ENCODE results near the gene MALSU1. TPM values are rescaled to one million over a fixed set of nuclear protein-coding genes. Genes with fewer than 3 reads are reported as not detected.

Gene MALSU1
- total RNA-seq, 1 donor from 2014 or later = 47.2 TPM

DNA sequence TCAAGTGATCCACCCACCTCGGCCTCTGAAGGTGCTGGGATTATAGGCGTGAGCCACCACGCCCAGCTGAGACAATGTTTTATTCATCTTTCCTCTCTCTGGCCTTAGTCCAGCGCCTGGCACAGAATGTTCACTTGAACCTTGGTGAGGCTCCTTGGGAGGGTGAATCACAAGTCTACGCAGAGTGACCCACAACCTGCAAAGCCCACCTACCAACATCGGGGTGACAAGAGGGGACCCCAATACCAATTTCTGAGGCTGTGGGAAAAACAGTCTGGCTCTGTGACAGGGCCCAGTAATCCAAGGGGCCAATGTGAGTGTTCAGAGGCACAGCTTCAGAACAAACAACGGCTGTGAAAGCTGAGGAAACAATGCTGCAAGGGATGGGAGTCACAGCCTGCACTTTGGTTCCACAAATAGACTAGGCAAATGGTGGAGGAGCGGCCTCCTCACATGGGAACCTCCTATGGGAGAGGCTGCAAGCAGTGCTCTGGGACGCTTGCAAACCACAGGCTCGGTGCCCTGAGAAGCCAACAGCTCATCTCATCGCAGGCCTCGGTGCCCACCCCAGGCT, 5.6 kb upstream of the MALSU1 start:
- H3K9me3 Mint-ChIP-seq (ENCODE audit: low read depth) = peaks cover 4% of the 10 kb centered on the region
- TF ChIP-seq, protein P1, sequence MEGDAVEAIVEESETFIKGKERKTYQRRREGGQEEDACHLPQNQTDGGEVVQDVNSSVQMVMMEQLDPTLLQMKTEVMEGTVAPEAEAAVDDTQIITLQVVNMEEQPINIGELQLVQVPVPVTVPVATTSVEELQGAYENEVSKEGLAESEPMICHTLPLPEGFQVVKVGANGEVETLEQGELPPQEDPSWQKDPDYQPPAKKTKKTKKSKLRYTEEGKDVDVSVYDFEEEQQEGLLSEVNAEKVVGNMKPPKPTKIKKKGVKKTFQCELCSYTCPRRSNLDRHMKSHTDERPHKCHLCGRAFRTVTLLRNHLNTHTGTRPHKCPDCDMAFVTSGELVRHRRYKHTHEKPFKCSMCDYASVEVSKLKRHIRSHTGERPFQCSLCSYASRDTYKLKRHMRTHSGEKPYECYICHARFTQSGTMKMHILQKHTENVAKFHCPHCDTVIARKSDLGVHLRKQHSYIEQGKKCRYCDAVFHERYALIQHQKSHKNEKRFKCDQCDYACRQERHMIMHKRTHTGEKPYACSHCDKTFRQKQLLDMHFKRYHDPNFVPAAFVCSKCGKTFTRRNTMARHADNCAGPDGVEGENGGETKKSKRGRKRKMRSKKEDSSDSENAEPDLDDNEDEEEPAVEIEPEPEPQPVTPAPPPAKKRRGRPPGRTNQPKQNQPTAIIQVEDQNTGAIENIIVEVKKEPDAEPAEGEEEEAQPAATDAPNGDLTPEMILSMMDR (IDR thresholded peaks at IDR 0.05; ENCODE audit: unreplicated experiment) = no peak
- no peak overlapping the region for H3K4me3 Mint-ChIP-seq (ENCODE audit: low read depth)
- DNase-seq (ENCODE audit: low spot score, unreplicated experiment) = no peak
- H3K4me1 Mint-ChIP-seq (ENCODE audit: low read depth) = peaks cover 9% of the 10 kb centered on the region
- H3K27ac Mint-ChIP-seq = peak overlapping the region; percentile 45
- peaks cover 8% of the 10 kb centered on the region for H3K27me3 Mint-ChIP-seq
- no peaks in the 10 kb centered on the region for H3K36me3 Mint-ChIP-seq (ENCODE audit: insufficient read depth)

DNA sequence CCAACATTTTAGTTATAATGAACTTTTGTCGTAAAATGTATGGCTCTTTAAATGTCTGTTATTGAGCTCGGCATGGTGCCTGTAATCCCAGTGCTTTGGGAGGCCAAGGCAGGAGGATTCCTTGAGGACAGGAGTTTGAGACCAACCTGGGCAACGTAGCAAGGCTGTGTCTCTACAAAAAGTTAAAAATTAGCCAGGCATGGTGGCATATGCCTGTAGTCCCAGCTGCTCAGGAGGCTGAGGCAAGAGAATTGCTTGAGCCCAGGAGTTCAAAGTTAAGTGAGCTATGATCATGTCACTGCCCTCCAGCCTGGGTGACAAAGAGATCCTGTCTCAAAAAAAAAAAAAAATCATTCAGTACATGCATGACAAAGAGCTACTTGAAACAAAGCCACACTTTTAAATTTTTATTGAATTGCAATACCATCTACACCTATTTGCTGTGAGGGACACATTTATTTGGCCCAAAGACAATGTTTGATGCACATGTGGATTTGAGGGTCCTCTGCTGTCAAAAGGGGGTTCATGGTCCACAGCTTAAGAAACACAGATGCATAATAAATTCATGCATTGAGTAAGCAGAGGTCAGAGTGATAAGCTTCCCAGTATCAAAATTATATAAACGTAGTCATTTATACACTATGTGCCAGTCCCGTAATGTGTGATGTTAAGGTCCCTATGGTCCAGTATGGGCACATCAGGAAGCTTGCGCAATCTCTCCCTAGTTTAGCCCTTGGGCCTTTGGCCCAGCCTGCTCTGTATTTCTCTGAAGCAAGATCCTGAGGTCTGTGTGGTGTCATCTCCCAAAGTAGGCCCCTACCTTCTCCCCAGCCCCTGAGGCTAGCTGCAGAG, 4.4 kb upstream of the MALSU1 start:
- Mint-ChIP-seq H3K27ac (no peak overlapping the region), H3K36me3 (ENCODE audit: insufficient read depth) (no peaks in the 10 kb centered on the region), H3K9me3 (ENCODE audit: low read depth) (peaks cover 7% of the 10 kb centered on the region), H3K4me3 (ENCODE audit: low read depth) (no peak overlapping the region), H3K27me3 (peaks cover 8% of the 10 kb centered on the region), H3K4me1 (ENCODE audit: low read depth) (peaks cover 10% of the 10 kb centered on the region)
- TF ChIP-seq, protein P1 (IDR thresholded peaks at IDR 0.05; ENCODE audit: unreplicated experiment) = no peak
- no peak for DNase-seq (ENCODE audit: low spot score, unreplicated experiment)

DNA sequence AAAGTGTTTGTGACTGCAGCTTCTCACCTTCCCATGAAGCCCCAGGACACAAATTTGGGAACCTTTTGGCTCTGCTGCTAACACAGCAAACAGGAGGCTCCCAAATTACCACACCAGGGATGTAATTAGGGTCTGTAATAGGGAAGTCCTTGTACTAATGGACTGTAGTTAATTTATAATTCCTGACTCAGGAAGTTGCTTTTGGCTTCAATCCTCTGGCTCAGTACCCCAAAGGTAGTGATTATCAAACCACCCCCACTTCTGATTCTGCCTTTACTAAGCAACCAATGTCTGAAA, 3.8 kb upstream of the MALSU1 start:
- H3K4me3 Mint-ChIP-seq (ENCODE audit: low read depth) = no peak overlapping the region
- peaks cover 8% of the 10 kb centered on the region for H3K27me3 Mint-ChIP-seq
- H3K27ac Mint-ChIP-seq = no peak overlapping the region
- no peaks in the 10 kb centered on the region for H3K36me3 Mint-ChIP-seq (ENCODE audit: insufficient read depth)
- TF ChIP-seq, protein P1 (IDR thresholded peaks at IDR 0.05; ENCODE audit: unreplicated experiment) = no peak
- peaks cover 7% of the 10 kb centered on the region for H3K9me3 Mint-ChIP-seq (ENCODE audit: low read depth)
- H3K4me1 Mint-ChIP-seq (ENCODE audit: low read depth) = peaks cover 15% of the 10 kb centered on the region
- no peak for DNase-seq (ENCODE audit: low spot score, unreplicated experiment)

DNA sequence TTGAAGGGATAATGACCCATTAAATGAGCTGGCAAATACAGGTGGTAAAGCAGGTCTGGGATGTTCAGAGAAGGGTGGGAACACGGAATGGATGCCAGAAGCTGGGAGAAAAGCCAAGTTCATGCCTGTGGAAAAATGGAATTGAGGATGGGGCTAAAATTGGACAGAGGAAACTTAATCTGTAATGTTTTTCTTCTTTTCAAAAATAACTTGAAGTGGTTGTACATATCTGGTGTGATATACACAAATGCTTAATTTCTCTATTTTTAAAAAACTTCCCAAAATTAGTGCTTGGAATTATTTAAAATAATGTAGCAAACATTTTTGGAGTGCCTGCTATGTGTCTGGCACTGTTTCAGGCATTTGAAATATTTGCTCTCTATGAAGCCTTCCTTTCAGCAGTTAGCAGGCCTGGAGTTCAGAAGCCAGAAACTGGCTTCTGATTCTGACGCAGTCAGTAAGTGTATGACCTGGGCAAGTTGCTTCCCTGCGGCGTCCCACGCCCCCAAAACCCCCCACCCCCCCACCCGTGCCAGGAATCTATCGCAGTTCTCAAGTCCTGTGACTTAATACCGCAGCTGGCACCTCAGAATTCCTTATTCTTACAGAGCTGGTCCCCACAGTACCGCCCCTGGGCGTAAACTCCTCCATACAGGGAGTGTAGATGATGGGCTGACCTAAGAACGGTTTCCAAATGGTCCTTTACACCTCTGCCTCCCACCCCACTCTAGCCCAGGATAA, 828 bp upstream of the MALSU1 start:
- TF ChIP-seq, protein P1 (IDR thresholded peaks at IDR 0.05; ENCODE audit: unreplicated experiment) = no peak

DNA sequence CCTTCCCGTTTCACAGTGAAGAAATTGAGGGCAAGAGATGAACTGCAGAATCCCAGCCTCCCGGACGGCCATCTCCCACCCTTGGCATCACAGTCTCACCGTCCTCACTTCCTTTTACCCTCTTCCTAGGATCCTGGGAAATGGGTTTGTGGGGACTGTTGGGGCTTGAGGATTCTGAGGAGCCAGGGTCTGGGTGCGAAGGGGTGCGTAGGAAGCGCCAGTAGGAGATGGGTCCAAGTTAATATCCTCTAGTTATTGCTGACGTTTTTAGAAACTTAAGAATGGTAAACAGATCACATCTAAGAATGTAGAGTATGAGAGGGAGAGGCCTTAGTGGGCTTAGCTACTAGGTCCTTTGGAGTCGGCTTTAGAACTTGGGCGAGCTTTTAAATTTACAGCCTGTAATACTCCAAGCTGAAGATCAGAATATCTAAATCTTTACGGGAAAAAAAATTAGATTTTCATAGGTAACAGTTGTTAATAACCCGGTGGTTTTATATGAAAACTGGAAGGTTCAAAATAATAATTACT, 696 bp downstream of the MALSU1 start:
- H3K9me3 Mint-ChIP-seq (ENCODE audit: low read depth) = peaks cover 7% of the 10 kb centered on the region

More for the DNA sequence above, 828 bp upstream of the MALSU1 start:
- Mint-ChIP-seq H3K4me3 (ENCODE audit: low read depth) (peak overlapping the region; percentile 90), H3K27me3 (peaks cover 8% of the 10 kb centered on the region), H3K9me3 (ENCODE audit: low read depth) (peaks cover 7% of the 10 kb centered on the region), H3K36me3 (ENCODE audit: insufficient read depth) (peaks cover 8% of the 10 kb centered on the region), H3K4me1 (ENCODE audit: low read depth) (peaks cover 15% of the 10 kb centered on the region), H3K27ac (peak overlapping the region; percentile 91)
- DNase-seq (ENCODE audit: low spot score, unreplicated experiment) = no peak

More for the DNA sequence above, 696 bp downstream of the MALSU1 start:
- Mint-ChIP-seq H3K27me3 (peaks cover 8% of the 10 kb centered on the region), H3K4me1 (ENCODE audit: low read depth) (peaks cover 15% of the 10 kb centered on the region), H3K27ac (peak overlapping the region; percentile 91), H3K36me3 (ENCODE audit: insufficient read depth) (peaks cover 17% of the 10 kb centered on the region), H3K4me3 (ENCODE audit: low read depth) (peak overlapping the region; percentile 90)
- TF ChIP-seq, protein P1 (IDR thresholded peaks at IDR 0.05; ENCODE audit: unreplicated experiment) = no peak
- DNase-seq (ENCODE audit: low spot score, unreplicated experiment) = no peak
